GM19397 (cell line): ENCODE results near the gene NUP58.
"Not testable (repeated sequence)": the region's sequence is repeated elsewhere in the genome, so short reads cannot be mapped to it uniquely, and the experiment has no call there.

Experiments
- ATAC-seq: cut with Tn5 transposase; IDR thresholded peaks from one replicate; pipeline ENCODE4 v1.9.1; 2021; ENCODE audit warnings: mild to moderate bottlenecking, moderate library complexity; ENCODE audit not compliant: unreplicated experiment

The NUP58 gene

DNA sequence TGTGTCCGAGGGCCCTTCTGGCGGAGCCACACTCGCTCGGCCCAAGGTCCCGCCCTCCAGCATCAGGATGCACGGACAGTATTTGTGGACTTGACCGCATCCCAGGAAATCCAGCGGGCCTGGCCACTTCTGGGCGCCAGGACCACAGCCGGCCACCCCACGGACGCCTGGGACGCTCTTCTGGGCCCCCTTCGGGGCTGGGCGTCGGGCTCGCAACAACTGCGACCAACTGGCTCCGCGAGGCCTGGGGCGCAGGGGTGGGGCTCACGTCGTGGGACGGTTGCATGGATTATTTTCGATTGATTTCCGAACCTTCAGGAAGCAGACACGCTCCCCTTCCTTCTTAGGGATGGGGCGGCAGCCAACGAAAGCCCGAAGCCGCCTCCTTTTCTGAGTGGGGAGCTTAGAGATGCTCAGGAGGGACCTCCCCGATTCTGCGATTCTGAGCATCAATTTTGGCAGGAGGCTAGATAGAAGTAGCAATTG is 521 bp upstream of the NUP58 start:
- ATAC-seq: peak; percentile 17

DNA sequence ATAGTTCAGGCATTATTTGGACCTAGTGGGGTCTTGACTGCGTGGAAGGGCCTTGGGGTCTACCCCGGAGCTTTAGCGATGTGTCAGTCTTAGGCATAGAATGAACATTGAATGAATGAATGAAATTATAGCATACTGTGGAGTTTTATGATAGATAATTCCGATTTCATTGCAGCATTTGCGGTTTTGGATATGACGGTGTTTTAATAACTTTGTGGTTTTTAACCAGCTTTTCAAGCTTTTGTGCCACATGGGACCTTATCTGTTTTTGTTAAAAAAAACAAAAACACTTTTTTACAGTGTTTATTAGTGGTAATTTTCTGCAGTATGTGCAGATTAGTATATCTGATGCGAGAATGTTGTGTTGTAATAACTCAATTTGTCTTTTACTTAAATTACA is 696 bp downstream of the NUP58 start:
- no peak for ATAC-seq

DNA sequence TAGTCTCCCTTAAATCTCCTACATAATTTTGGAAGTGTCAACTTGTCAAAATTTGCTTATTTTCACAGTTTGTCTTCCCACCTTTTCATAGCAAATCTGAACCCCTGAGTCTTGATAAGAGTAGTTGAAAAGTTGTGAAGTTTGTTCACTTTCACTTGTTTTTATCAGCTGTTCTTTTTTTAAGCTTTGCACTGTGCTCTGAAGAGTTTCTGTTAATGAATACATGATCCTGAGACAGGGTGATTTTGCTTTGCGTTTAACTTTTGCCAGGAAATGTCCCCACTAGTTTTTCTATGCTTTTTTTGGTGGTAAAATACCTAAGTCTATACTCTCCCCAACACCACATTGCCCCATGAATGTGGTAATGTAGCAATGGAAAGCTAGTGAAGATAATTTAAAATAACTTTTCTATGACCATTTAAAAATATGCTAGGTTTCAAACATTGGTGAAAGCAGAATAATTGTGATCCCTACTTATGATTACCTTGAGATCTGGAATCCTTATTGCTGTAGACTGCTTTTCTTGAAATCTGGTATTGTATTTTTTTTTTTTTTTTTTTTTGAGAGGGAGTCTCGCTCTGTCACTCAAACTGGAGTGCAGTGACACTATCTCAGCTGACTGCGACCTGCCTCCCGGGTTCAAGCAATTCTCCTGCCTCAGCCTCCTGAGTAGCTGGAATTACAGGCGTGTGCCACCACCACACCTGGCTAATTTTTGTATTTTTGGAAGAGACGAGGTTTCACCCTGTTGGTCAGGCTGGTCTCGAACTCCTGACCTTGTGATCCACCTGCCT is 5.4 kb downstream of the NUP58 start:
- no peak for ATAC-seq

- no peak for ATAC-seq
These were observed 9.5 kb downstream of the NUP58 start for GRCh38 chr13:25310891-25311290.

DNA sequence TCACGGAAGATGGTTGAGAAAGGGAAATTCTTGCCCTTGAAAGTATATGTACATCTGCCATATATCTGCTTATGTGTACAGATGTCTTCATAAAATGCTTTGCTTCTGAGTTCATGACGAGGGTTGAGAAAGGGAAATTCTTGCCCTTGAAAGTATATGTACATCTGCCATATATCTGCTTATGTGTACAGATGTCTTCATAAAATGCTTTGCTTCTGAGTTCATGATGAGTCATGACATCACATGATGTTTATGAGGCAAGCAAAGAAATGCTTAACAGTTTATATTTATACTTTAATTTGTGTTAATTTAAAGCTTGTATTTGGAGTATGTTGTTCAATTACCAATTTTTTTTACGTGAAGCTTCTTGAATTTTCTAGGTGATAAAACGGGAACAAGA is 17.5 kb downstream of the NUP58 start:
- not testable (repeated sequence) for ATAC-seq

DNA sequence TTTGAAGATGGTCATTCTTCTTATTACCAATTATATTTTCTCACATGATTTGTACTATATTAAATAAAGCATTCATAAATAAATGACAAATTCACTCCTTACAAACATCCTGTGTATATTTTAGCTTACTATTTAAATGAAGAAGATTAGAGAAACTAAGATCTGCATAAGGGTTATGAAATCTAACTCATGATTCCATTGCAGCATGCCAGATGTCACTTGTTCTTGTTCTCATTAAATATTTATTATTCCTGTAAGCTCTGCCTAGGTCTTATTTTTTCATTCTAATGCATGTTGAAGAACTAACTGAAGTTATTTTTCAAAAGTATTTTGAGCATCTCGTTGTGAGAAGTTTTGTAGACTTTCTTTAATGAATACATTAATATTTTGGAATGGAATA is 18.3 kb downstream of the NUP58 start:
- no peak for ATAC-seq

GRCh38 chr13:25324100-25324499 is 22.7 kb downstream of the NUP58 start:
- ATAC-seq: no peak

- ATAC-seq: no peak
These were observed 28.3 kb downstream of the NUP58 start for GRCh38 chr13:25329706-25330105.

DNA sequence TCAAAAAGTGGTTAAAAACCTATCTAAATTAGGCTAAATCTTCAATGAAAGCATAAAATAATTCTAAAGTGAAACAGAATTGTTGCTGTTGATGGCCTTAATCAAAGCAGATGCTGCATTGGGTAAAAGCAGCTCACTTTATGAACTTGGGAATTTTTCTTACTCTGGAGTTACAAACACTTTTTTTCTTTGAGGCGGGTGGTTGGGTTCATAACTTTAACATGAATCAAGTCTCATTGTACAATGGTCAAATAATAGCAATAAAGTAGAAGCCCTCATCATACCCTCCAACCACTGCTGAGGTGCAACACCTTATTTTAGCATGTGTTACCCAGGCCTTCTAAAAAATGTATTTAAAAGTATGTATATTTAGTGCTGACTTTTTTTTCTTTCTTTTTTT is 29.1 kb downstream of the NUP58 start:
- ATAC-seq: no peak

- no peak for ATAC-seq
These were observed 34.4 kb downstream of the NUP58 start for GRCh38 chr13:25335856-25336255.

GRCh38 chr13:25345576-25345975 is 44.2 kb downstream of the NUP58 start:
- ATAC-seq: no peak

DNA sequence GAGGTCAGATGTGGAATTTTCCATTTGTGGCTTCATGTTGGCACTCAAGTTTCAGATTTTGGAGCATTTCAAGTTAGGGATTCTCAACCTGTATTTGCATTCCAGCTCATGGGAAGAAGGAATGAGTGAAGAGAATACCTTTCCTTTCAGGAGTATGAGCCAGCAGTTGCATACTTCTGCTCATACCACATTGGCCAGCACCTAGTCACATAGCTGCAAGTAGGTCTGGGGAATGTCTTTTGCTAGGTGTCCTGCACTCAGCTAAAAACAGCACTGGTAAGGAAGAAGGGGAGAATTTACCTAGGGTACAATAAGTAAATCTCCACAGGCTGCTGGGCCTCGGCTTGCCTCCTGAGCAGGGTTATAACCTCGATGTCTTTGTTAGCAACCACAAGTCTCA is 45.7 kb downstream of the NUP58 start:
- ATAC-seq: no peak

DNA sequence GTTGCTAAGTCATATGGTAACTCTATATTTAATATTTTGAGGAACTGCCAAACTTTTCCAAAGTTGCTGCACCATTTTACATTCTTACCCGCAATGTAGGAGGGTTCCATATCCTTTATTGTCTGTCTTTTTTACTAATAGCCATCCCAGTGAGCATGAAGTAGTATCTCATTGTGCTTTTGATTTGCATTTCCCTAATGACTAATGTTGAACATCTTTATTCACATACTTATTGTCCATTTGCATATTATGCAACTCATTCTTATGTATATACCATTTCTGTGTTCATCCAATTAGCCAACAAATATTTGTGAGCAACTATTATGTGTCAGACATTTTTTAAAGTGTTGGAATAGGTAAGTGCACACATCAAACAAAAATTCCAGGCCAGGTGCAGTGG is 50.0 kb downstream of the NUP58 start:
- no peak for ATAC-seq

DNA sequence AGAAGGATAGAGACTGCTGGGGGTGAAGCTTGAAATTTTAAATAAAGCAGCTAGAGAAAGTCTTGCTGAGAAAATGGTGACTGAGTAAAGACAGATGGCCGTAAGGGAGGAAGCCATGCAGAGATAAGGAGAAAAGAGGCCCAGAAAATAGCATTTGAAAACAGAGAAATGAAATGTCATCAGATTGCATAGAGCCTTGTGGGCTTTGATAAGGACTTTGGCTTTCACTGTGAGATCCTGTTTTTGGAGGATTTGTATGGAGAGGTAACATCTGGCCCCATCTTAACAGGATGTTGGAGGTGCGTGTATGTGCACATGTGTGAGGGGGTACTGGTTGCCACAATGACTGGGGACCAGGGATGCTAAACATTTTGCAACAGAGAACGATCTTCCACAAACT is 50.8 kb downstream of the NUP58 start:
- ATAC-seq: no peak

GRCh38 chr13:25352806-25353205 is 51.4 kb downstream of the NUP58 start:
- ATAC-seq: no peak

GRCh38 chr13:25353344-25353743 is 51.9 kb downstream of the NUP58 start:
- no peak for ATAC-seq

GRCh38 chr13:25354377-25354776 is 53.0 kb downstream of the NUP58 start:
- no peak for ATAC-seq

GRCh38 chr13:25360443-25360842 is 59.0 kb downstream of the NUP58 start:
- ATAC-seq: not testable (repeated sequence)

DNA sequence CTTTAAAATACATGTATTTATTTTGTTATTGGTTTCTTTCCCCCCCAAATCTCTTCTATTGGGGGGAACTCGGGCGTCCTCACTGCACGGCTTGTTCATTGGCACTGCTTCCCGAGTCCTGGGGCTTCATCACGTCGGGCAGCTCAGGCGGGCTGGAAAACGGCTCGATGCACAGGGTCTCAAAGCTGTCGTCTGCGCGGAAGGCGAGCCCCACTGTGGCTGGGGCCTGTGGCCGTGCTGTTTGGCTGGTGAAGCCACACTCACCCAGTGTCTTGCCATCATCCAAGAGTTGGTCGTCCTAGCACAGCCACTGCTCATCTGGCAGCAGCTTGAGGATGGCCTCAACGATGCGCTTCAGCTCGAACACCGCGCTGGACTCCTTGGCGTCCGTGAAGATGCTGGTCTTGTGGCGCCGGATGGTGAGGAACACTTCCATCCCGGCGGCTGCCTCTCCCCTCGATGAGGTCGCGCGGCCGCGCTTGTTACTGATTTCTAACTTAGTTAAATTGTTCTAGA is 64.4 kb downstream of the NUP58 start:
- no peak for ATAC-seq

DNA sequence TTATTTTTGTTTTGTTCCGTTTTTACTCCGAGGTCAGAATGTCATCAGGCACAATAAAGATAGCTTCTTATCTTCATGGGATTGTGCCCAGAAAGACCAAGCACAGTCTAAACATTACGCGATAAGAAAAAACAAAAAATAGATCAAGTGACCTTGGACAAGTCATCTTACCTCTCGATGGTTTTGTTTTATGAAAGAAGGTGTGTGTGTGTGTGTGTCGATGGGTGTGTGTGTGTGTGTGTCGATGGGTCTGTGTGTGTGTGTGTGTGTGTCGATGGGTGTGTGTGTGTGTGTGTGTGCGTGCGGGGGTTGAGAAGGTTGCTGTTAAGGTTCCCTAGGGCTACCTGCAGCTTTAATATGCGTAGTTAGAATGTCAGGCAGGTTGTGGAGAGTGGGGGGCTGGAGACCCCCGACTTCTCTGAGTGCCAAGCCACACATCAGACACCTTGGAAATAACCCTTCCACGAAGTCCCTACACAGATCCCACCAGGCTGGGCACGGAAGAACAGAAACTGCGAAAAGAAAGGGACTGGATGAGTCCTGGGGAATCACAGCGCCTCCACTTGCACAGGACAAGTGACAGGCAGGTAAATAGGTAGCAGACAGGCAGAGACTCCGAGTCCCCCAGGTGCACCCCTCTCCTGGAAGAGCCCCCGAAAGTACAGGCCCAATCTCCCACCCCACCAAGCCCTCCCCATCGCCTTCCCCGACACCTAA is 69.9 kb downstream of the NUP58 start:
- no peak for ATAC-seq

- ATAC-seq: no peak
These were observed 70.5 kb downstream of the NUP58 start, which contains the start of gene ATP8A2 for GRCh38 chr13:25371875-25372283. ATP8A2 (plus strand) TSS chr13:25371974; CDS start chr13:25372213, 239 bp downstream.
